ENCODE measurements around the gene FOSL1. TPM values are rescaled to one million over a fixed set of nuclear protein-coding genes. Genes with fewer than 3 reads are reported as not detected.

The FOSL1 gene
- total and polyA plus RNA-seq, 10 donors: 0.42 to 5.4 (median 1.3) TPM

GRCh38 chr11:65855927-65856363 lies 44.2 kb downstream of the FOSL1 start:
- Histone ChIP-seq H3K27ac (peak overlapping the region in 6 of 8 donors; percentile 93 to 99 (median 98)), H3K36me3 (peaks cover 10 to 57% (median 53%) of the 10 kb centered on the region in 6 donors), H3K4me3 (peak overlapping the region in 7 of 8 donors; percentile 98 to 100 (median 99)), H3K9me3 (peaks cover 0 to 9% (median 7%) of the 10 kb centered on the region in 8 donors), H3K4me1 (peaks cover 26 to 76% (median 57%) of the 10 kb centered on the region in 6 donors), H3K27me3 (replicated peaks in 1 of 7) (no peaks in the 10 kb centered on the region)
- WGBS, 5 donors: 83 to 92% (median 85%) methylated on average over 15 of the region's 15 CpGs
- peak; percentile 67 for DNase-seq
- TF ChIP-seq POLR2A (IDR thresholded peaks at IDR 0.05) (no peak), POLR2AphosphoS5 (IDR thresholded peaks at IDR 0.05) (no peak), CTCF (IDR thresholded peaks at IDR 0.05 in 8 of 11, conservative IDR thresholded peaks at IDR 0.05 in 3 of 11) (no peak)
- intact Hi-C loops (cut with DNase I; ENCODE audit: low total_unique reads): no loop called here

DNA sequence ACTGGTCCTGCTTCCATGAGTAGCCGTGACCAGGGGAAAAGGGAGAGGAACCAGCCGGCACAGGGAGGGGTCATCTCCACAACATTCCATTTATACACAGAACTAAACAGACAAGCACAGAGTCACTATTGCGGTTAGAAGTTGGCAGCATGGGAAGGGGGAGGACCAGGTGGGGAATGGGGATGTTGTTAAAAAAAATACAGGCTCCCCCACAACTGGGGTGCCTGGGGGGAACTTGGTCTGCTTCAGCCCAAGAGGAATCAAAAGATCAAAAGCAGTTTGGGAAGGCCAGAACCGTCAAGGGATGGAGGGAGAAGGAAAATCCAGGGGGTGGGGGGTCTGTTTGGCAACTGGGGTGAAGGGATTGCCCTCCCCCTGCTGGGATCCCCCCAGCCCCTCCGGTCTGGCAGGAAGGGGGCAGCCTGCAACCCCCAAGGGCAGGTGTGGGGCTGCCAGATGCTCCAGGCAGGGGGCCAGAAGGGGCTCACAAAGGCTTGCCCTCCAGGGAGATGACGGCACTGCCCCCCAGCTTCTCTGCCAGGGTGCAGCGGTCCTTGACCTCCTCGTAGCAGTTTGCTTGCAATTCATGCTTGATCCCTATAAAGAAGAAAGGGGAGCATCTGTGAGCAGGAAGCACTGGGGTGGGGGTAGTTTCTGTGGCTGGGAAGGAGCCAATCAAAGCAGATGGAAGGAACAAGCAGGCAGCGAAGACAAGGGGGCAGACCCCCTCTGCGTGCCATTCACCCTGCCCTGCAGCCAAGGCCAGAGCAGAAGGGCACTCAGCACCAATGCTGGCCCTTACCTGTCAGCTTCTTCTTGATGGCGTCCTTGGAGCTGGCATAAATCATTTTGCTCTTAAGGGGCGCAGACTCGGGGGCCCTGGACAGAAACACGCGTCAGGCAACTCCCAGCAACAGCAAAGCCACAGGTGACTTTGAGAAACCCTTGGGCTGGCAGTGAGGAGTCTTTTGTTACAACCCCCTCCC lies 45.0 kb downstream of the FOSL1 start:
- intact Hi-C loops (cut with DNase I; ENCODE audit: low total_unique reads): no loop called here
- Histone ChIP-seq H3K27me3 (replicated peaks in 1 of 7) (no peaks in the 10 kb centered on the region), H3K27ac (peak overlapping the region in 3 of 8 donors; percentile 95 to 99 (median 98)), H3K4me1 (peaks cover 25 to 72% (median 55%) of the 10 kb centered on the region in 6 donors), H3K9me3 (peaks cover 0 to 10% (median 7%) of the 10 kb centered on the region in 8 donors), H3K36me3 (peaks cover 10 to 64% (median 57%) of the 10 kb centered on the region in 6 donors), H3K4me3 (peak overlapping the region in 2 of 8 donors; percentile 98 to 99)
- peak; percentile 80 for DNase-seq
- WGBS, 5 donors: 73 to 82% (median 80%) methylated on average over 15 of the region's 15 CpGs
- peak in 2 of 3 donors; percentile 16 to 52 for TF ChIP-seq POLR2AphosphoS5 (IDR thresholded peaks at IDR 0.05)
- no peak for TF ChIP-seq CTCF (IDR thresholded peaks at IDR 0.05 in 8 of 11, conservative IDR thresholded peaks at IDR 0.05 in 3 of 11)

- Histone ChIP-seq H3K4me3 (no peak overlapping the region), H3K36me3 (peaks cover 10 to 64% (median 57%) of the 10 kb centered on the region in 6 donors), H3K4me1 (peaks cover 25 to 62% (median 46%) of the 10 kb centered on the region in 6 donors), H3K27me3 (replicated peaks in 1 of 7) (no peaks in the 10 kb centered on the region), H3K27ac (peak overlapping the region in 1 of 8 donors; percentile 48), H3K9me3 (peaks cover 0 to 10% (median 7%) of the 10 kb centered on the region in 8 donors)
- WGBS, 5 donors: 94 to 97% (median 96%) methylated on average over 2 to 4 of the region's 4 CpGs
- TF ChIP-seq POLR2AphosphoS5 (IDR thresholded peaks at IDR 0.05) (no peak), POLR2A (IDR thresholded peaks at IDR 0.05) (no peak), CTCF (IDR thresholded peaks at IDR 0.05 in 8 of 11, conservative IDR thresholded peaks at IDR 0.05 in 3 of 11) (no peak)
- intact Hi-C loops (cut with DNase I; ENCODE audit: low total_unique reads): no loop called here
- DNase-seq: no peak
Observed at GRCh38 chr11:65854161-65854592, 46.0 kb downstream of the FOSL1 start.

Measured in spleen (tissue), 11 donors.